ENCODE measurements around the gene RABGAP1L.

GRCh38 chr1:174197088-174197487, 37.8 kb downstream of the RABGAP1L start:
- TF ChIP-seq POLR2A (IDR thresholded peaks at IDR 0.05) (no peak), CTCF (IDR thresholded peaks at IDR 0.05) (no peak)

All from right lobe of liver (tissue), 4 donors.